ENCODE measurements around the gene HEXD. TPM values are rescaled to one million over a fixed set of nuclear protein-coding genes. Genes with fewer than 3 reads are reported as not detected.
A peak's percentile ranks its signal among the peaks of the same experiment; 100 is the strongest.

The HEXD gene
- total and polyA plus RNA-seq, 4 donors, result 5.6 to 19.9 (median 12.2) TPM

GRCh38 chr17:82388223-82388921 is 29.8 kb upstream of the HEXD start:
- Histone ChIP-seq H3K27me3 (ENCODE audit: control insufficient read depth in 4 of 4, insufficient read depth in 4 of 4, low read length in 3 of 4) (no peaks in the 10 kb centered on the region), H3K9ac (ENCODE audit: low read depth in 1 of 2, low read length in 2 of 2) (no peak overlapping the region), H3K36me3 (ENCODE audit: control insufficient read depth in 4 of 4, insufficient read depth in 3 of 4, low read depth in 1 of 4, low read length in 3 of 4) (peaks cover 0 to 9% (median 6%) of the 10 kb centered on the region in 4 donors), H3K4me1 (ENCODE audit: control insufficient read depth in 4 of 4, insufficient read depth in 4 of 4, low read length in 3 of 4) (peaks cover 18 to 23% (median 20%) of the 10 kb centered on the region in 4 donors), H3K27ac (ENCODE audit: low read depth in 1 of 2, low read length in 2 of 2) (no peak overlapping the region), H3K9me3 (ENCODE audit: control insufficient read depth in 4 of 4, low read length in 3 of 4) (no peaks in the 10 kb centered on the region), H3K4me3 (ENCODE audit: low read depth in 1 of 3, low read length in 3 of 3) (no peak overlapping the region)
- 69% methylated on average over 34 of the region's 34 CpGs for WGBS
- no peak for DNase-seq (ENCODE audit: low spot score)
- TF ChIP-seq JUND (IDR thresholded peaks at IDR 0.05), result no peak
- TF ChIP-seq, protein P1, sequence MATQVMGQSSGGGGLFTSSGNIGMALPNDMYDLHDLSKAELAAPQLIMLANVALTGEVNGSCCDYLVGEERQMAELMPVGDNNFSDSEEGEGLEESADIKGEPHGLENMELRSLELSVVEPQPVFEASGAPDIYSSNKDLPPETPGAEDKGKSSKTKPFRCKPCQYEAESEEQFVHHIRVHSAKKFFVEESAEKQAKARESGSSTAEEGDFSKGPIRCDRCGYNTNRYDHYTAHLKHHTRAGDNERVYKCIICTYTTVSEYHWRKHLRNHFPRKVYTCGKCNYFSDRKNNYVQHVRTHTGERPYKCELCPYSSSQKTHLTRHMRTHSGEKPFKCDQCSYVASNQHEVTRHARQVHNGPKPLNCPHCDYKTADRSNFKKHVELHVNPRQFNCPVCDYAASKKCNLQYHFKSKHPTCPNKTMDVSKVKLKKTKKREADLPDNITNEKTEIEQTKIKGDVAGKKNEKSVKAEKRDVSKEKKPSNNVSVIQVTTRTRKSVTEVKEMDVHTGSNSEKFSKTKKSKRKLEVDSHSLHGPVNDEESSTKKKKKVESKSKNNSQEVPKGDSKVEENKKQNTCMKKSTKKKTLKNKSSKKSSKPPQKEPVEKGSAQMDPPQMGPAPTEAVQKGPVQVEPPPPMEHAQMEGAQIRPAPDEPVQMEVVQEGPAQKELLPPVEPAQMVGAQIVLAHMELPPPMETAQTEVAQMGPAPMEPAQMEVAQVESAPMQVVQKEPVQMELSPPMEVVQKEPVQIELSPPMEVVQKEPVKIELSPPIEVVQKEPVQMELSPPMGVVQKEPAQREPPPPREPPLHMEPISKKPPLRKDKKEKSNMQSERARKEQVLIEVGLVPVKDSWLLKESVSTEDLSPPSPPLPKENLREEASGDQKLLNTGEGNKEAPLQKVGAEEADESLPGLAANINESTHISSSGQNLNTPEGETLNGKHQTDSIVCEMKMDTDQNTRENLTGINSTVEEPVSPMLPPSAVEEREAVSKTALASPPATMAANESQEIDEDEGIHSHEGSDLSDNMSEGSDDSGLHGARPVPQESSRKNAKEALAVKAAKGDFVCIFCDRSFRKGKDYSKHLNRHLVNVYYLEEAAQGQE (IDR thresholded peaks at IDR 0.05), result peak; percentile 98

GRCh38 chr17:82388922-82389283 is 29.2 kb upstream of the HEXD start:
- no peaks in the 10 kb centered on the region for H3K9me3 ChIP-seq (ENCODE audit: control insufficient read depth in 4 of 4, low read length in 3 of 4)
- H3K4me3 ChIP-seq (ENCODE audit: low read depth in 1 of 3, low read length in 3 of 3), result no peak overlapping the region
- peaks cover 0 to 9% (median 6%) of the 10 kb centered on the region in 4 donors for H3K36me3 ChIP-seq (ENCODE audit: control insufficient read depth in 4 of 4, insufficient read depth in 3 of 4, low read depth in 1 of 4, low read length in 3 of 4)
- H3K4me1 ChIP-seq (ENCODE audit: control insufficient read depth in 4 of 4, insufficient read depth in 4 of 4, low read length in 3 of 4), result peaks cover 12 to 18% (median 16%) of the 10 kb centered on the region in 4 donors
- no peak for TF ChIP-seq GABPA (IDR thresholded peaks at IDR 0.05 in 1 of 2, conservative IDR thresholded peaks at IDR 0.05 in 1 of 2)
- no peak for TF ChIP-seq ZBTB33 (IDR thresholded peaks at IDR 0.05)
- no peak for TF ChIP-seq FOXA1 (IDR thresholded peaks at IDR 0.05)
- no peak for TF ChIP-seq RXRA (IDR thresholded peaks at IDR 0.05)
- TF ChIP-seq, protein P2, sequence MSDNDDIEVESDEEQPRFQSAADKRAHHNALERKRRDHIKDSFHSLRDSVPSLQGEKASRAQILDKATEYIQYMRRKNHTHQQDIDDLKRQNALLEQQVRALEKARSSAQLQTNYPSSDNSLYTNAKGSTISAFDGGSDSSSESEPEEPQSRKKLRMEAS (IDR thresholded peaks at IDR 0.05), result no peak
- no peak for TF ChIP-seq YY1 (IDR thresholded peaks at IDR 0.05)
- TF ChIP-seq NR2F2 (IDR thresholded peaks at IDR 0.05), result no peak
- TF ChIP-seq JUND (IDR thresholded peaks at IDR 0.05), result no peak
- no peak for TF ChIP-seq RAD21 (IDR thresholded peaks at IDR 0.05)
- TF ChIP-seq, protein P1 (IDR thresholded peaks at IDR 0.05), result no peak
- TF ChIP-seq EGR1 (IDR thresholded peaks at IDR 0.05; ENCODE audit: low read depth in 2 of 2), result no peak
- TF ChIP-seq ATF3 (IDR thresholded peaks at IDR 0.05), result no peak
- no peak for TF ChIP-seq HNF4G (IDR thresholded peaks at IDR 0.05)
- TF ChIP-seq CTCF (IDR thresholded peaks at IDR 0.05; ENCODE audit: low read depth, low read length, missing input control), result no peak
- no peak for TF ChIP-seq FOXA2 (IDR thresholded peaks at IDR 0.05)
- TF ChIP-seq SP1 (IDR thresholded peaks at IDR 0.05), result no peak
- TF ChIP-seq TAF1 (conservative IDR thresholded peaks at IDR 0.05), result no peak
- no peak for TF ChIP-seq HNF4A (conservative IDR thresholded peaks at IDR 0.05)
- H3K27me3 ChIP-seq (ENCODE audit: control insufficient read depth in 4 of 4, insufficient read depth in 4 of 4, low read length in 3 of 4), result no peaks in the 10 kb centered on the region
- H3K27ac ChIP-seq (ENCODE audit: low read depth in 1 of 2, low read length in 2 of 2), result no peak overlapping the region
- 81% methylated on average over 21 of the region's 21 CpGs for WGBS
- H3K9ac ChIP-seq (ENCODE audit: low read depth in 1 of 2, low read length in 2 of 2), result no peak overlapping the region
- DNase-seq (ENCODE audit: low spot score), result no peak

Measured in liver (tissue), 9 donors.